ENCODE results near the gene MNT.

MNT gene

GRCh38 chr17:2385240-2386210 lies 15.3 kb downstream of the MNT start:
- H3K27ac ChIP-seq = peak overlapping the region; percentile 54
- DNase-seq (ENCODE audit: low read depth, low spot score) = no peak

DNA sequence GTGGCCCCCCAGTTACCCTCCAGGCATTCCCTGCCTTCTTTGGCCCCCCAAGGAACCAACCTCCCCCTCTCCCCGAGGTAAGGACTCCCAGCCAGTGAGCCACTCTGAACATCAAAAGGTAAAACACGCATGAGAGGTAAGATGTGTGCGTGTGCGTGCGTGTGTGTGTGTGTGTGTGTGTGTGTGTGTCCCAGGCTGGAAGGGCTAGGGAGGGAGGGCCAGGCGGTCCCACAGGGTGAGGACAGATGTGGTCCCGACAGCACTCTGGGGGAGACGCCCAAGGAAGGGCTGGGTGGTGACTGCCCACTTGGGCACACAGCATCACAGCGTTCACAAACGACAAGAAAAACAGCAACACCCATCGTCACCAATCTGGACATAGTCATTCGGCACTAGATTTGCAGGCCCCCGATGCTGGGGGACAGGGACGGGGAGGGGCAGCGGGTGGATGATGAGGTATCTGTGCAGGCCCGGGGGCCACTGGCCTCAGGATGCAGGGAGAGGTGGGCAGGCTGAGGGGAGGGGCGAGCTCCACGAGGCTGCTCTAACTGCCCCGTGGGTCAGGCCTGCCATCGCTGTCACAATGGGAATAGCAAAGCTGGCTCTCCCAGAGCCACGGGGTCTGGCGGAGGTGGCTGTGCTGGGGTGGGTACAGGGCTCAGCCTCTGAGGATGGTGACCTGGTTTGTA lies 16.3 kb downstream of the MNT start:
- no peak overlapping the region for H3K27ac ChIP-seq
- DNase-seq (ENCODE audit: low read depth, low spot score) = no peak

GRCh38 chr17:2383628-2384167 lies 17.2 kb downstream of the MNT start:
- H3K27ac ChIP-seq = peak overlapping the region; percentile 36

DNA sequence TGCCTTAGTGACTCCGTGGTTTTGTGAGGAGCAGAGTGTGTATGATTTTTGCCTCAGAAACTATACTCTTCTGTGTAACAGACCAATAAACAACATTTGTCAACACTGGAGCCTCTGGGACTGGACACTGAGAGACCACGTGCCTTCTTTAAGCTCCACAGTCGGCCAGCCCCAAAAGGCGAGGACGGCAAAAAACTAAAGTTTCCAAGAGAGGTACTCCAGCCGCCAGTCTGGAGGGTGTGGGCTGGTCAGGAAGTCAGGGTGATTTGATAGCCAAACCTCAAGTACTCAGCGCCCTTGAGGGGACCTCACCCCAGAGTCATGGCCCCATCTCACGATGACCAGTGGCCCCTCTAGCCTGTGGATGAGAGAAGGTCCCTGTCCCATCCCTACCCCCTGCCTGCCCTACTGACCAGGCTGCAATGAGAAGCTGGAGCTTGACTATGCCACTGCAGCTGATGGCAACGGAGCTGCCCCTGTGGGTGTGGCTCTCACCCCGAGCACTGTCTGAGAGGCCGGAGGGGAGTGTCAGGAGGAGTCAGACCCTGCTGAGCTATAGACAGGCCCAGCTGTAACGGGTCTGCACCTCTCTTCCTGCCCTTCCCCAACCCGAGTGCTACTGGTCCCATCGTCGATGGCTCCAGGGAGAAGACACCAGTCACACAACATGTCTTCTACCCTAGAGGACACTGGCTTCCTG lies 19.8 kb downstream of the MNT start:
- DNase-seq (ENCODE audit: low read depth, low spot score) = no peak
- peak overlapping the region; percentile 17 for H3K27ac ChIP-seq

More at GRCh38 chr17:2383628-2384167, 17.2 kb downstream of the MNT start:
- no peak for DNase-seq (ENCODE audit: low read depth, low spot score)

DNA sequence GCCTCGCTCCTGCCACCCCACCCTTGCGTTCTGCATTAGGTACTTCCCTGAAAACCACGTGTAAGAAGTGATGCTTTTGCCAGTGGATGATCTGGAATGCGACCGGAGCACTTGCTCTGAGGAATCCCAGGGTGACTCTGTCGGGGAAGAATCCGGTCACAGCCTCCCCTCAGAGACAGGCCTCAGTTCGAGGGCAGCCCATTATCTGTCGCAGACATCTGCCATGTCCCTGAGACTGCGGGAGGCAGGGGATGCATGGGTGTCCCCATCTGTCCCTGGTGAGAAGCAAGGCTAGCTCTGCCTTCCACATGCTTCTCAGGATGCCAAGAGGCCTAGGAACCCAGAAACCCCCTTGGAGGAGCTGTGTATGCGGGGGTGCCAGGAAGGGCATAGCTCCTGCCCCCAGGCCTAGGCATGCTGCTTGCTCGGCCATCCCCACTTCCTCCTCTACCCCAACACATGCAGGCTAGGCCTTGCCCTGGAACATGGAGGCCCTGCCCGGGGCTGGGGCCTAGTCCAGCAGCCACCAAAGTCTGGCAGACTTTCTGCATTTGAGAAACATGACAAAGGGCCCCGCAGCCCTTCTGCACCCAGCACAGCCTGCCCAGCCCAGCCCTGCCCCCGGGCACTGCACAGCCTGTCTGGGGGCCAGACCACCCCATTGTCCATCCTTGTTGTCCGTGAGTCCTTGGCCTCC lies 20.5 kb downstream of the MNT start:
- DNase-seq (ENCODE audit: low read depth, low spot score) = no peak
- H3K27ac ChIP-seq = peak overlapping the region; percentile 17

DNA sequence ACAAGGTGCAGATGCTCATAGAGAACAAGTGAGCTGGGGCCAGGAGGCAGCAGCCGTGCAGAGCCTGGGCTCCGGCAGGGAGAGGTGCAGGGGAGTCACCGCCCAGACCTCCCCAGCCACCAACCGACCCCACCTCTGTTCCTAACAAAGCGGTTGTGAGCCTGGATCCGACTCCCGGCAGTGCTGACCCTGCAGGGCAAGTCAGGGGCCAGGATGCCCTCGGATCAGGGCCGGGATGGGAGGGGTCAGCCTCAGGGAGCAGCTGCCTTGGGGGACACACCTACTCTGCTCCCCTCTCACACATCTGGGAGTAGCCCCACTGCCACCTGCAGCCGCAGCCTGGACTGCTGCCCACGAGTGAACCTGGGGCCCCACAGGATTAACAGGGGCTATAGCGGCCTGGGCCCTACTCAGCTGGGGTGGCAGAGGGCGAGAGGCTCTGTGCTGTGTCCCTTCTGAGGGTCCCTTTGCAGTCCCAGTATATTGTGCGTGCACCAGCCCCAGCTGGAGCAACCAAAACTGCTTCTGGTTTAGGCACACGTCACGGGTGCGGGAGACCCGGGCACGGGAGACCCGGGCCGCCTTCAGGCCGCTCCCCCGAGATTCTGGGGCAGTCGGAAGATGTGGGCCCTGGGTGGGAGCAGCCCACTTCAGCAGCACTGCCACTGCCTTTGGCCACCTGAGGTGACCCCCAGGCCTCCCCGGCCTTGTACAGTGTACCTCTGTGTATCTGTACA lies 21.2 kb downstream of the MNT start:
- H3K27ac ChIP-seq = no peak overlapping the region
- DNase-seq (ENCODE audit: low read depth, low spot score) = no peak

DNA sequence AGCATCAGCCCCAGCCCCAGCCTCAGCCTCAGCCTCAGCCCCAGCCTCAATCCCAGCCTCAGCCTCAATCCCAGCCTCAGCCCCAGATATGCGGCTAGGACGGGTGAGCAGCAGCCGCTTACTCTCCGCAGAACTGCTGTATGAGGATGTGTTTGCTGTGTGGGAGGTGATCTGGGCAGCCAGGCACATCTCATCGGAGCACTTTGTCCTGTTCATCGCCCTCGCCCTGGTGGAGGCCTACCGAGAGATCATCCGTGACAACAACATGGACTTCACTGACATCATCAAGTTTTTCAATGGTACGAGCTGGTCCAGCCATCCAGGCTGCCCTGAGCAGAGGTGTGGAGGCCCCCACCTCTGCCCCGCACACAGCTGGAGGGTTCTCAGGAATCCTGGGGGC lies 22.0 kb downstream of the MNT start:
- DNase-seq (ENCODE audit: low read depth, low spot score) = no peak
- no peak overlapping the region for H3K27ac ChIP-seq

GRCh38 chr17:2377659-2378058 lies 23.2 kb downstream of the MNT start:
- no peak for DNase-seq (ENCODE audit: low read depth, low spot score)
- H3K27ac ChIP-seq = no peak overlapping the region

- no peak for DNase-seq (ENCODE audit: low read depth, low spot score)
- no peak overlapping the region for H3K27ac ChIP-seq
These were observed 24.8 kb downstream of the MNT start for GRCh38 chr17:2376107-2376506.

GRCh38 chr17:2375406-2375805 lies 25.5 kb downstream of the MNT start:
- H3K27ac ChIP-seq = peak overlapping the region; percentile 16
- no peak for DNase-seq (ENCODE audit: low read depth, low spot score)

DNA sequence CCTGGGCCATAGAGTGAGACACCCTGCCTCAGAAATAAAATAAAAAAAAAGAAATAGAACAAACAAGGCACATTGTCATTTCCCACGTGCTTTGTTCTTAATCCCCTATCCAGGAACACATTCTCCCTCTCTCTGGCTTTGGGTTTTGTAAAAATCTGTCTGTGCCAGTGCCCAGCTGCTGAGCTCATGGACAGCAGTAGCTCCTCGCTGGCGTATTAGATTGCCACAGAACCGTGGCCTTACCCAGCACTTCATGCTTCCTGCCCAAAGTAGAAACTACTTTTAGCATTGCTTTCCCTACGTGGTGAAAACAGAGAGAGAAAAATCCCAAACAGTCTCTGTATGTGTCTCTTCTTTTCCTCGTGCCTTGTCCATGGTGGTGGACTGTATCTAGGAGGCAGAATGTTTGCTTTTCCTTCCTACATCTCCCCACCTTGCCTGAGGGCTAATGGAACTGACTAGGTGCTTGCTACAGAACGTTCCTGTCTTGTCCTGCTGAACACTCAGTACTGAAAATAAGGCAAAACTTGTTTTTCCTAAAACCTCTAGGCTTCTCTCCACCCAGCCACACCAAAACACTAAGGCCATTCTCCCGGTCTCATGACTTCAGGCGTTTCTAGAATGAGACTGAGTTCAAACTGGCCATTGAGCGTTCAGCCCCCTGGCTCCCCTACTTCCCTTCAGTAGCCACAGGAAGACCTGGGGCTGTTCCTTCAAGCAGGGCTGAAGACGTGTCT lies 26.1 kb downstream of the MNT start:
- peak overlapping the region; percentile 16 for H3K27ac ChIP-seq
- no peak for DNase-seq (ENCODE audit: low read depth, low spot score)

- H3K27ac ChIP-seq = no peak overlapping the region
- no peak for DNase-seq (ENCODE audit: low read depth, low spot score)
These were observed 27.7 kb downstream of the MNT start for GRCh38 chr17:2373179-2373578.

DNA sequence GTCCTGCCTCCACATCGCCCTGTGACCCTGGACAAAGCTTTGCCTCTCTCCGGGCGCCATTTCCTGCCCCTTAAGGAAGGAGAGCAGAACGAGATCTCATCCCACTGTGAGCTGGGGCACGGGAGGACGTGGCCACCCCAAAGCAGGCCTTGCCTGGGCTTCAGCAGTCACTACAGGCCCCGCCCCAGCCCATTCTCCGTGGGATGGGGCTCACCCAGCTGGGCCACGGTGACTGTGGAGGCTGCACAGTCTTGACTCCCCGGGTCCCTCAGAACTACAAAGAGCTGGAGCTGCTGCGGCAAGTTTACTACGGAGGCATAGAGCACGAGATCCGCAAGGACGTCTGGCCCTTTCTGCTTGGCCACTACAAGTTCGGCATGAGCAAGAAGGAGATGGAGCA lies 28.2 kb downstream of the MNT start:
- H3K27ac ChIP-seq = no peak overlapping the region
- DNase-seq (ENCODE audit: low read depth, low spot score) = no peak

- no peak for DNase-seq (ENCODE audit: low read depth, low spot score)
- no peak overlapping the region for H3K27ac ChIP-seq
These were observed 28.7 kb downstream of the MNT start for GRCh38 chr17:2372180-2372579.

- no peak overlapping the region for H3K27ac ChIP-seq
- no peak for DNase-seq (ENCODE audit: low read depth, low spot score)
These were observed 29.4 kb downstream of the MNT start for GRCh38 chr17:2371183-2372130.

GRCh38 chr17:2370211-2370589 lies 30.7 kb downstream of the MNT start:
- no peak for DNase-seq (ENCODE audit: low read depth, low spot score)
- H3K27ac ChIP-seq = no peak overlapping the region

- no peak overlapping the region for H3K27ac ChIP-seq
- no peak for DNase-seq (ENCODE audit: low read depth, low spot score)
These were observed 31.2 kb downstream of the MNT start for GRCh38 chr17:2369551-2370210.
